Fibroblast of lung (primary cell): ENCODE data around the gene FAM20B.

Experiments
- EZH2 ChIP-seq: IDR thresholded peaks from 2 replicates; pipeline ENCODE4 v1.5.1; 2012; ENCODE audit warnings: low read length, control low read depth, mild to moderate bottlenecking; ENCODE audit errors: missing control alignments
- TF ChIP-seq, protein P1 (sequence below), 2 donors: IDR thresholded peaks in 1 of 2; conservative IDR thresholded peaks in 1 of 2; 1 replicate in 1 of 2; 2 replicates in 1 of 2; pipeline ENCODE4 v1.5.1; 2011 to 2012; ENCODE audit warnings: low read length in 2 of 2, control low read depth in 1 of 2, inconsistent platforms in 1 of 2, low read depth in 1 of 2, mild to moderate bottlenecking in 1 of 2

- TF ChIP-seq EZH2: no peak
- TF ChIP-seq, protein P1, sequence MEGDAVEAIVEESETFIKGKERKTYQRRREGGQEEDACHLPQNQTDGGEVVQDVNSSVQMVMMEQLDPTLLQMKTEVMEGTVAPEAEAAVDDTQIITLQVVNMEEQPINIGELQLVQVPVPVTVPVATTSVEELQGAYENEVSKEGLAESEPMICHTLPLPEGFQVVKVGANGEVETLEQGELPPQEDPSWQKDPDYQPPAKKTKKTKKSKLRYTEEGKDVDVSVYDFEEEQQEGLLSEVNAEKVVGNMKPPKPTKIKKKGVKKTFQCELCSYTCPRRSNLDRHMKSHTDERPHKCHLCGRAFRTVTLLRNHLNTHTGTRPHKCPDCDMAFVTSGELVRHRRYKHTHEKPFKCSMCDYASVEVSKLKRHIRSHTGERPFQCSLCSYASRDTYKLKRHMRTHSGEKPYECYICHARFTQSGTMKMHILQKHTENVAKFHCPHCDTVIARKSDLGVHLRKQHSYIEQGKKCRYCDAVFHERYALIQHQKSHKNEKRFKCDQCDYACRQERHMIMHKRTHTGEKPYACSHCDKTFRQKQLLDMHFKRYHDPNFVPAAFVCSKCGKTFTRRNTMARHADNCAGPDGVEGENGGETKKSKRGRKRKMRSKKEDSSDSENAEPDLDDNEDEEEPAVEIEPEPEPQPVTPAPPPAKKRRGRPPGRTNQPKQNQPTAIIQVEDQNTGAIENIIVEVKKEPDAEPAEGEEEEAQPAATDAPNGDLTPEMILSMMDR (conservative IDR thresholded peaks at IDR 0.05 in 1 of 2, IDR thresholded peaks at IDR 0.05 in 1 of 2; ENCODE audit: low read depth in 1 of 2, low read length in 2 of 2): peak; percentile 96
Measured at GRCh38 chr1:179002552-179003345, 22.9 kb upstream of the FAM20B start.
